ENCODE measurements around the gene PPARG.
"Not testable (repeated sequence)": the region's sequence is repeated elsewhere in the genome, so short reads cannot be mapped to it uniquely, and the experiment has no call there.

PPARG gene

DNA sequence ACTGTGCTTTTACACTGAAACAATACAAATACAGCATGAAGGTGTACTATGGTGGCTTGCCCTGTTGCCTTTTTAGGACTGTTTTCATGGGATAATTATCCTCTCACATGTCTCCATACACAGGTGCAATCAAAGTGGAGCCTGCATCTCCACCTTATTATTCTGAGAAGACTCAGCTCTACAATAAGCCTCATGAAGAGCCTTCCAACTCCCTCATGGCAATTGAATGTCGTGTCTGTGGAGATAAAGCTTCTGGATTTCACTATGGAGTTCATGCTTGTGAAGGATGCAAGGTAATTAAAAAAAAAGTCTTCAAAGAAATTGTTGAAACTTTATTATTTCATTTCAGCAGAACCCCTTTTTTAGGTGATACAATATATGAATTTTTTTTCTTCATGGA is 92.3 kb downstream of the PPARG start:
- Histone ChIP-seq H3K27me3 (ENCODE audit: insufficient read depth, insufficient read length) (no peaks in the 10 kb centered on the region), H3K9me3 (ENCODE audit: insufficient read depth, low read length) (no peaks in the 10 kb centered on the region), H3K36me3 (ENCODE audit: insufficient read depth, insufficient read length, low read length) (no peaks in the 10 kb centered on the region), H3K4me1 (ENCODE audit: insufficient read depth, insufficient read length) (no peaks in the 10 kb centered on the region), H3K4me3 (ENCODE audit: insufficient read length, low read depth) (no peak overlapping the region), H3K9ac (ENCODE audit: insufficient read length, low read depth) (no peak overlapping the region)
- no peak for TF ChIP-seq YY1 (IDR thresholded peaks at IDR 0.05; ENCODE audit: insufficient read depth, insufficient read length)
- no peak for TF ChIP-seq ZNF274 (IDR thresholded peaks at IDR 0.05; ENCODE audit: low read depth, low read length)
- TF ChIP-seq SUZ12 (IDR thresholded peaks at IDR 0.05; ENCODE audit: extremely low read depth, insufficient read depth, insufficient read length): no peak
- no peak for DNase-seq (ENCODE audit: low read depth, low spot score)

DNA sequence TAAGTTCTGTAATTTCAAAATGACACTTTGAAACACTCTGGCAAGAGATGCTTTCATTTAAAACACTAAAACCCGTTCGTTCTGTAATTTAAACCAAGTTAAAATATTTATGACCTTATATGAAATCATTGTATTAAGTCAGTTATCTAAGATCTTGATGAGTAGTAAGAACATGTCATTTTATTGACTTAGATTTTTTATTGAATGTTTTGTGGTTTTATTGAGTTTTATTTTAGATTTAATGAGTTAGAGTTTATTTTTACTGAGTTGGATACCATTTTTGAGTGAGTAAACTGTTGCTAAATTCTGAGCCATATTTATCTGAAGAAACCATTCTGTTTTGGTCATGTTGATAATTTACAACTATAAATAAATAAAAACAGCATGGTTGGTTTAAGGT is 94.3 kb downstream of the PPARG start:
- TF ChIP-seq SUZ12 (IDR thresholded peaks at IDR 0.05; ENCODE audit: extremely low read depth, insufficient read depth, insufficient read length) (no peak), YY1 (IDR thresholded peaks at IDR 0.05; ENCODE audit: insufficient read depth, insufficient read length) (no peak), ZNF274 (IDR thresholded peaks at IDR 0.05; ENCODE audit: low read depth, low read length) (no peak)
- Histone ChIP-seq H3K9me3 (ENCODE audit: insufficient read depth, low read length) (no peaks in the 10 kb centered on the region), H3K9ac (ENCODE audit: insufficient read length, low read depth) (no peak overlapping the region)

DNA sequence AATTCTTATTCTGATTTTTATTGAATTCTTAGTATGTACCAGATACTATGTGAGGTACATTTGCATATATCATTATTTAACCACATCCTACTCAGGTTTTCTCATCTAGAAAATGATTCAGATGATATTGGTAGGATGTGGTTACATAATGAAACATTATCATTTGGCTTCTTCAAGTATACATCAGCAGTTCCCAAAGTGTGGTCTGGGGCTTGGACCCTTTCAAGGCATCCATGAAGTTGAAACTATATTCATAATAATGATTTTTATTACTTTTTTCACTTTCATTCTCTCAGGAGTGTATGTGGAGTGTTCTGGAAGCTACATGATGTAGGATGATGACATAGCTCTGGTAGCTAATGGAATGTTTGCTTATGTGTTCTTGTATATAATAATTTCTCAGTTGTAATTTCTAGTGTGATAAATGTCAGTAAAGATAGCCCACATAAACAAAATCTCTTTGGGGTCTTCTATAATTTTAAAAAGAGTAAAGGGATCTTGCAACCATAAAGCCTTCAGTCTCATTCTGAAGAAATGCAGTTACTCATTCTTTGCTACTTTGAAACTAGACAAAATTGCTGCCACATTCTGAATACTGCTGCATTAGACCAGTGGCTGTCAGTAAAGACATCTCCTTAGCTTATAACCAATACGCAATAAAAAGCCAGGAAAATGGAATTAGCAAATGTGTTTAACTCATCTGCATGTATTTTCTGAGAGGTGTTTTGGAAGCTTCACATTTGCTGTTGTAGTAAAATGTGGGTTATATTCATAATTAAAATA is 95.8 kb downstream of the PPARG start:
- no peaks in the 10 kb centered on the region for H3K9me3 ChIP-seq (ENCODE audit: insufficient read depth, low read length)
- no peak for DNase-seq (ENCODE audit: low read depth, low spot score)
- H3K27me3 ChIP-seq (ENCODE audit: insufficient read depth, insufficient read length): no peaks in the 10 kb centered on the region
- TF ChIP-seq ZNF274 (IDR thresholded peaks at IDR 0.05; ENCODE audit: low read depth, low read length) (no peak), SUZ12 (IDR thresholded peaks at IDR 0.05; ENCODE audit: extremely low read depth, insufficient read depth, insufficient read length) (no peak), YY1 (IDR thresholded peaks at IDR 0.05; ENCODE audit: insufficient read depth, insufficient read length) (no peak)
- H3K4me1 ChIP-seq (ENCODE audit: insufficient read depth, insufficient read length): no peaks in the 10 kb centered on the region
- no peaks in the 10 kb centered on the region for H3K36me3 ChIP-seq (ENCODE audit: insufficient read depth, insufficient read length, low read length)
- no peak overlapping the region for H3K9ac ChIP-seq (ENCODE audit: insufficient read length, low read depth)
- no peak overlapping the region for H3K4me3 ChIP-seq (ENCODE audit: insufficient read length, low read depth)

More for the DNA sequence above, 94.3 kb downstream of the PPARG start:
- Histone ChIP-seq H3K4me1 (ENCODE audit: insufficient read depth, insufficient read length) (no peaks in the 10 kb centered on the region), H3K27me3 (ENCODE audit: insufficient read depth, insufficient read length) (no peaks in the 10 kb centered on the region), H3K4me3 (ENCODE audit: insufficient read length, low read depth) (no peak overlapping the region), H3K36me3 (ENCODE audit: insufficient read depth, insufficient read length, low read length) (no peaks in the 10 kb centered on the region)
- DNase-seq (ENCODE audit: low read depth, low spot score): no peak

DNA sequence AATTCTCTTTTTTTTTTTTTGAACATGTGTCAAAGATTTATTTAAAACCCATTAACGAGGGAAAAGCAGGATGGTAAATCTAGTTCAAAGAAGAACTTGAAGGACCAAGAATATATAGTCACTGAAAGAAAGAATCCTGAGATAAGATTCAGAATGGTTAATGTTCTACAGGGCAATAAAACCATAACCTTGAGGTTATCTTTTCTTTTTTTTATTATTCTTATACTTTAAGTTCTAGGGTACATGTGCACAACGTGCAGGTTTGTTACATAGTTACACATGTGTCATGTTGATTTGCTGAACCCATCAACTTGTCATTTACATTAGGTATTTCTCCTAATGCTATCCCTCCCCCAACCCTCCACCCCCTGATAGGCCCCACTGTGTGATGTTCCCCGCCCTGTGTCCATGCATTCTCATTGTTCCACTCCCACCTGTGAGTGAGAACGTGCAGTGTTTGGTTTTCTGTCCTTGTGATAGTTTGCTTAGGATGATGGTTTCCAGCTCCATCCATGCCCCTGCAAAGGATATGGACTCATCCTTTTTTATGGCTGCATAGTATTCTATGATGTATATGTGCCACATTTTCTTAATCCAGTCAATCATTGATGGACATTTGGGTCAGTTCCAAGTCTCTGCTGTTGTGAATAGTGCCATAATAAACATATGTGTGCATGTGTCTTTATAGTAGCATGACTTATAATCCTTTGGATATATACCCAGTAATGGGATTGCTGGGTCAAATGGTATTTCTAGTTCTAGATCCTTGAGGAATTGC is 97.8 kb downstream of the PPARG start:
- H3K36me3 ChIP-seq (ENCODE audit: insufficient read depth, insufficient read length, low read length); H3K27me3 ChIP-seq (ENCODE audit: insufficient read depth, insufficient read length); DNase-seq (ENCODE audit: low read depth, low spot score); H3K4me1 ChIP-seq (ENCODE audit: insufficient read depth, insufficient read length); H3K4me3 ChIP-seq (ENCODE audit: insufficient read length, low read depth); H3K9ac ChIP-seq (ENCODE audit: insufficient read length, low read depth); H3K9me3 ChIP-seq (ENCODE audit: insufficient read depth, low read length): not testable (repeated sequence)

DNA sequence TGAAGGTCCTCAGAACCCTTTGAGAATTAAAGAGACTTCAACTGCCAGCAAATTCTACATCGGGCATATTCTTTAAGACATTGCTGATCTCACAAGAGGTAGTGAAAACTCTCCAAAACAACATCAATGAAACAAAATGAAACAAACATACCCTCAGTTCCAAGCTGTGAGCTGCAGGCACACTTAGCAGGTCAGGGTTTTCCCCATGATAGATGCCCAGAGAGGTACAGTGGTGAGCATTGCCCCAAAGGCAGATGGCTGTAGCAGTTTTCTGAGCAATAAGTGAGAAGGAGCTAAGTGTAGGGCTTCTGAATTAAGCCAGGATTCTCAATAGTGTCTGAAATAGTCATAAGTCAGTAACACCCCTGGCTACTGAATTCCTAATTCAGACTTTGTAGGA is 99.3 kb downstream of the PPARG start:
- H3K36me3 ChIP-seq (ENCODE audit: insufficient read depth, insufficient read length, low read length): no peaks in the 10 kb centered on the region
- DNase-seq (ENCODE audit: low read depth, low spot score): no peak

DNA sequence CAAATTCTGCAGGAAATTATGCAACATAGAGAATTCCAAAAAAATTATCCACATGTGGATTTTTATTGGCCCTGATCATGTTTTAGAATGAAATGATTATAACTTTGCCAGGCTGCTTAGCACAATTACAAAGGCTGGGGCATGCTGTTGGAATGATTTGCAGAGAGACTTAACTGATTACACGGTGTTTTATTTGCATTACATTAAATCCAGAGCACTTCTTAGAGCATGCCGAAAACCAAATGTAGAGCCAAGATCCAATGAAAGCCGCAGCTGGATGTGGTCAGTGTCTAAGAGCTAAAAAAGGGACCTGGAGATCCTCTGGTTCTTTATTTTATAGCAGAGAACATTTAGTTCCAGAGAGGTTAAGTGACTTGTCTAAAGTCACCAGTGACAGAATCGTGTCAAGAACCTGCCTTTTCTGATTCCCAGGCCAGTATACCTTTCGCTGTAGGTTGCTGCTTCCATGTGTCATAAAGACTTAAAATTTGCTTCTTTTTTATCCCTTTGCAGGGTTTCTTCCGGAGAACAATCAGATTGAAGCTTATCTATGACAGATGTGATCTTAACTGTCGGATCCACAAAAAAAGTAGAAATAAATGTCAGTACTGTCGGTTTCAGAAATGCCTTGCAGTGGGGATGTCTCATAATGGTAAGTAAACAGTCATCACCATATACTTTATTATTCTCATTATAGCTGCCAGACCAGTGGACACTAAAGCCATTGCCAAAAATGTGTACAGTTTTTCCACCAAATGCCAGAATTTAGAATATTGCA is 103.4 kb downstream of the PPARG start:
- H3K4me1 ChIP-seq (ENCODE audit: insufficient read depth, insufficient read length): no peaks in the 10 kb centered on the region
- no peaks in the 10 kb centered on the region for H3K36me3 ChIP-seq (ENCODE audit: insufficient read depth, insufficient read length, low read length)
- no peak for DNase-seq (ENCODE audit: low read depth, low spot score)
- no peak overlapping the region for H3K4me3 ChIP-seq (ENCODE audit: insufficient read length, low read depth)
- no peaks in the 10 kb centered on the region for H3K27me3 ChIP-seq (ENCODE audit: insufficient read depth, insufficient read length)
- TF ChIP-seq ZNF274 (IDR thresholded peaks at IDR 0.05; ENCODE audit: low read depth, low read length) (no peak), SUZ12 (IDR thresholded peaks at IDR 0.05; ENCODE audit: extremely low read depth, insufficient read depth, insufficient read length) (no peak), YY1 (IDR thresholded peaks at IDR 0.05; ENCODE audit: insufficient read depth, insufficient read length) (no peak)
- H3K9me3 ChIP-seq (ENCODE audit: insufficient read depth, low read length): no peaks in the 10 kb centered on the region
- H3K9ac ChIP-seq (ENCODE audit: insufficient read length, low read depth): no peak overlapping the region

More for the DNA sequence above, 99.3 kb downstream of the PPARG start:
- H3K4me3 ChIP-seq (ENCODE audit: insufficient read length, low read depth): no peak overlapping the region
- no peaks in the 10 kb centered on the region for H3K4me1 ChIP-seq (ENCODE audit: insufficient read depth, insufficient read length)
- no peak overlapping the region for H3K9ac ChIP-seq (ENCODE audit: insufficient read length, low read depth)
- TF ChIP-seq SUZ12 (IDR thresholded peaks at IDR 0.05; ENCODE audit: extremely low read depth, insufficient read depth, insufficient read length) (no peak), YY1 (IDR thresholded peaks at IDR 0.05; ENCODE audit: insufficient read depth, insufficient read length) (no peak), ZNF274 (IDR thresholded peaks at IDR 0.05; ENCODE audit: low read depth, low read length) (no peak)
- no peaks in the 10 kb centered on the region for H3K27me3 ChIP-seq (ENCODE audit: insufficient read depth, insufficient read length)
- no peaks in the 10 kb centered on the region for H3K9me3 ChIP-seq (ENCODE audit: insufficient read depth, low read length)

DNA sequence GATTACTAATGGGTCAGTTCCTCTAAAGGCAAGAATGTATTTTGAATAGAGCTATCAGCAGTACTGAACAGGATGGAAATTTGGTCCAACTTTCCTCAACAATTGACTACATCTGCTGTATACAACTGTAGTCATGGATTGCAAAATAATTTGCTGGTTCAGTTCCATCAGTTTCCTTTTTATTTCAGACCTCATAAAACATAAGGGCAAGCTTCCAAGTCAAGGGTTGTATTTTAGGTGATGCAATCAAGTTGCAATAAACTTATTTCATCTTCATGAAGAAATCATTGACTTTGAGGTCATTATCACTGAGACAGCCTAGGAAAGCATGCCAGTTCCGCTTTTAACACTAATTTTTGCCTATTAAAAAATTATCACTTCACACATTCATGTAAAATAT is 105.0 kb downstream of the PPARG start:
- no peaks in the 10 kb centered on the region for H3K36me3 ChIP-seq (ENCODE audit: insufficient read depth, insufficient read length, low read length)
- no peak for TF ChIP-seq SUZ12 (IDR thresholded peaks at IDR 0.05; ENCODE audit: extremely low read depth, insufficient read depth, insufficient read length)
- TF ChIP-seq YY1 (IDR thresholded peaks at IDR 0.05; ENCODE audit: insufficient read depth, insufficient read length): no peak
- TF ChIP-seq ZNF274 (IDR thresholded peaks at IDR 0.05; ENCODE audit: low read depth, low read length): no peak
- no peaks in the 10 kb centered on the region for H3K4me1 ChIP-seq (ENCODE audit: insufficient read depth, insufficient read length)
- H3K4me3 ChIP-seq (ENCODE audit: insufficient read length, low read depth): no peak overlapping the region
- no peak for DNase-seq (ENCODE audit: low read depth, low spot score)
- no peaks in the 10 kb centered on the region for H3K9me3 ChIP-seq (ENCODE audit: insufficient read depth, low read length)
- no peak overlapping the region for H3K9ac ChIP-seq (ENCODE audit: insufficient read length, low read depth)
- no peaks in the 10 kb centered on the region for H3K27me3 ChIP-seq (ENCODE audit: insufficient read depth, insufficient read length)
